Body of pancreas (tissue), 4 donors: ENCODE results near the gene PEMT. TPM values are rescaled to one million over a fixed set of nuclear protein-coding genes. Genes with fewer than 3 reads are reported as not detected.

Experiments used
- ATAC-seq: fragments of 150-250 bp; one replicate; pipeline ENCODE4 v1.9.1; 2016
- DNase-seq, 4 donors: peaks; one replicate each; pipeline ENCODE4 v3.0.0-alpha.2; 2019
- H3K27ac ChIP-seq, 4 donors: fragments of 200-600 bp; sonication (generic); 1 replicate in 3 of 4; 2 replicates in 1 of 4; pipeline versions ENCODE4 v1.5.1 to v1.6.1; 2016 to 2019; ENCODE audit warnings: mild to moderate bottlenecking in 1 of 4, mixed read lengths in 1 of 4, moderate library complexity in 1 of 4
- H3K27me3 ChIP-seq, 2 donors: fragments of 200-600 bp; sonication (generic); one replicate each; pipeline ENCODE4 v1.6.0; 2016; ENCODE audit warnings: mild to moderate bottlenecking in 1 of 2
- H3K36me3 ChIP-seq, 2 donors: fragments of 200-600 bp; sonication (generic); replicated peaks in 1 of 2; 2 replicates each; pipeline ENCODE4 v1.5.1; 2016; ENCODE audit warnings: low read depth in 2 of 2; ENCODE audit not compliant: insufficient read depth in 1 of 2
- H3K4me1 ChIP-seq: fragments of 200-600 bp; sonication (generic); one replicate; pipeline ENCODE4 v1.6.0; 2016
- H3K4me3 ChIP-seq, 2 donors: fragments of 200-600 bp; sonication (generic); 1 replicate in 1 of 2; 2 replicates in 1 of 2; pipeline ENCODE4 v1.5.1; 2016 to 2019
- H3K9me3 ChIP-seq, 3 donors: fragments of 200-600 bp; sonication (generic); 1 replicate in 2 of 3; 2 replicates in 1 of 3; pipeline ENCODE4 v1.5.1; 2016
- POLR2A ChIP-seq, 3 donors: fragments of 450-650 bp; IDR thresholded peaks; one replicate each; pipeline ENCODE4 v1.6.1; 2016; ENCODE audit warnings: antibody characterized with exemption in 3 of 3, mild to moderate bottlenecking in 2 of 3
- WGBS, 2 donors: methylation state at CpG; one replicate each; pipeline ENCODE4 v1.1.5; 2017; 5-methylcytosine and 5-hydroxymethylcytosine counted together
- intact Hi-C: fragments of 100-400 bp; cut with DNase I; formaldehyde crosslinking; loops from one replicate; pipeline ENCODE4 v1.15.1; 2023
- total RNA-seq, 2 donors: library from RNA; depleted of rRNA; stranded (reverse); fragments of >200 nt; gene quantifications; one replicate each; pipeline ENCODE4 v1.1.0, GENCODE V29; 2016
- TF ChIP-seq, protein P1 (sequence below), 7 experiments: fragments of 450-650 bp in 4 of 7; fragments of 200-600 bp in 3 of 7; sonication (generic) in 3 of 7; IDR thresholded peaks; one replicate each; pipeline ENCODE4 v1.5.1; 2016 to 2019; ENCODE audit warnings: antibody characterized with exemption in 7 of 7

The PEMT gene
- total RNA-seq, 2 donors from 2014 or later, result 23.4 to 27.8 TPM

DNA sequence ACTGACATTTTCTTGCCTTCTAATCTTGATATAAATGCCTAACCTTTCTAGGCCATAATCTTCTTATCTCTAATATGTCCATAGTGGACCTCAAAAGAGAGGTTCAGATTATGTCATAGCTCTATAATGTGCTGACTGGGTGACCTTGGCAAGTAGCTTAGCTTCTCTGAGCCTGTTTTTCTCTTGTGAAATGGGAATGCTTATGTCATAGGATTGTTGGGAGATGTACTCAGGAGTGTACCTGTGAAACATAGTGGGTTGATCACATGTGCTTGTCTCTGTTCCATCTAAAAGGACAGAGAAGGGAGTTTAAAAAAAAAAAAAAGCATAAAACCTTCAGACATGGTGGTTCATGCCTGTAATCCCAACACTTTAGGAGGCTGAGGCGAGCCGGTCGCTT is 112.3 kb downstream of the PEMT start:
- intact Hi-C loops, result no loop called here
- WGBS, 2 donors, result 96% methylated on average over 3 of the region's 3 CpGs

DNA sequence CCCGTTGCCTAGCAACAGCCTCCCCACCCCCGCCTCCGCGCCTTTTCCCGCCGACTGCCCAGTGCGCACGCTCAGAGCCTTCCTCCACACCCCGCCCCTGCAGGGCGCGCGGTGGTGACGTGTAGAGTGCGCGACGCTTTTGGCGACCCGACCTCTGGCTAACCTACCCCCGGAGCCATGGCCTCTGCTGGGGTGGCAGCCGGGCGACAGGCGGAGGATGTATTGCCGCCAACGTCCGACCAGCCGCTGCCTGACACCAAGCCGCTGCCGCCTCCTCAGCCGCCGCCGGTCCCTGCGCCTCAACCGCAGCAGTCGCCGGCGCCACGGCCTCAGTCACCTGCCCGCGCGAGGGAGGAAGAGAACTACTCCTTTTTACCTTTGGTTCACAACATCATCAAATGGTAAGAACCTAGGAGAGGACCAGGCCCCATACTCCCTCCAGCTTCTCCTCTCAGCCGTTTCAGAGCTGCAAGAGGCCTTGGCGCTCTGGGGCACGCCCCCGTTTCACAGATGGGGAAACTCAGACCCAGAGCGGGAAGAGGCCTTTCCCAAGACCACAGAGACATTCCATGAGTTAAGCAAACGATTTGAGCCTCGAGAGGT is 114.5 kb downstream of the PEMT start, which contains the start of gene MED9:
Gene MED9, plus strand, starts transcription at position 136 of the 603 bp plus-strand sequence. Its CDS starts 42 bp downstream, at position 178.
- peak; percentile 92 to 95 (median 94) for DNase-seq
- no peaks in the 10 kb centered on the region for H3K36me3 ChIP-seq
- peak within 1 kb of the TSS; percentile 52 to 91 (median 83) for H3K27ac ChIP-seq
- H3K4me1 ChIP-seq, result peaks cover 35% of the 10 kb centered on the region
- no peaks in the 10 kb centered on the region for H3K27me3 ChIP-seq
- 0% methylated on average over 14 to 47 of the region's 47 CpGs for WGBS, 2 donors
- peak; percentile 46 to 75 (median 73) for TF ChIP-seq POLR2A (IDR thresholded peaks at IDR 0.05)
- TF ChIP-seq, protein P1, sequence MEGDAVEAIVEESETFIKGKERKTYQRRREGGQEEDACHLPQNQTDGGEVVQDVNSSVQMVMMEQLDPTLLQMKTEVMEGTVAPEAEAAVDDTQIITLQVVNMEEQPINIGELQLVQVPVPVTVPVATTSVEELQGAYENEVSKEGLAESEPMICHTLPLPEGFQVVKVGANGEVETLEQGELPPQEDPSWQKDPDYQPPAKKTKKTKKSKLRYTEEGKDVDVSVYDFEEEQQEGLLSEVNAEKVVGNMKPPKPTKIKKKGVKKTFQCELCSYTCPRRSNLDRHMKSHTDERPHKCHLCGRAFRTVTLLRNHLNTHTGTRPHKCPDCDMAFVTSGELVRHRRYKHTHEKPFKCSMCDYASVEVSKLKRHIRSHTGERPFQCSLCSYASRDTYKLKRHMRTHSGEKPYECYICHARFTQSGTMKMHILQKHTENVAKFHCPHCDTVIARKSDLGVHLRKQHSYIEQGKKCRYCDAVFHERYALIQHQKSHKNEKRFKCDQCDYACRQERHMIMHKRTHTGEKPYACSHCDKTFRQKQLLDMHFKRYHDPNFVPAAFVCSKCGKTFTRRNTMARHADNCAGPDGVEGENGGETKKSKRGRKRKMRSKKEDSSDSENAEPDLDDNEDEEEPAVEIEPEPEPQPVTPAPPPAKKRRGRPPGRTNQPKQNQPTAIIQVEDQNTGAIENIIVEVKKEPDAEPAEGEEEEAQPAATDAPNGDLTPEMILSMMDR (IDR thresholded peaks at IDR 0.05), result no peak
- intact Hi-C loops, result no loop called here
- H3K9me3 ChIP-seq, result no peaks in the 10 kb centered on the region
- ATAC-seq, result peak; percentile 100
- H3K4me3 ChIP-seq, result peak within 1 kb of the TSS; percentile 92 to 93

More for the DNA sequence above, 112.3 kb downstream of the PEMT start:
- no peaks in the 10 kb centered on the region for H3K27me3 ChIP-seq
- H3K4me3 ChIP-seq, result no peak overlapping the region
- DNase-seq (no peak), ATAC-seq (no peak)
- no peak for TF ChIP-seq POLR2A (IDR thresholded peaks at IDR 0.05)
- TF ChIP-seq, protein P1 (IDR thresholded peaks at IDR 0.05), result no peak
- no peaks in the 10 kb centered on the region for H3K9me3 ChIP-seq
- H3K27ac ChIP-seq, result no peak overlapping the region
- no peaks in the 10 kb centered on the region for H3K36me3 ChIP-seq
- H3K4me1 ChIP-seq, result peaks cover 38% of the 10 kb centered on the region

DNA sequence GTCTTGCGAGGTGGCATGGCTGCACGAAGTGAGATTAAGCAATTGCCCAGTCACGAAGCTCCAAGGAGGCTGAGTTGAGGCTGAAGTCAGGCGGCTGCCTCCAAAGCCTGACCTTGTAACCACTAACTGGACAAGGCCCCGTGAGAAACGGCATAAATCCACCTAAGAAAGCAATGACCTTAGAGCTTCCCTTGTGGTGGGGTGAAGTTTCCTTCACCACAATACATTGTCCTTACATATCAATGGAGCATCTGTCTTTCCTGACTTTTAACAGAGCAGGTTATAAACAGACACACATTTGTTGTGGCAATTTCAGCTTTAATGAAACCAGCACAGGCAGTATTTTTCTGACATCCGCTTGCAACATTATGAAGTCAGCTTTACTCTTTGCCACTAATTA is 117.2 kb downstream of the PEMT start:
- H3K27ac ChIP-seq, result no peak overlapping the region
- 59 to 61% methylated on average over 7 of the region's 7 CpGs for WGBS, 2 donors
- H3K4me3 ChIP-seq, result no peak overlapping the region
- H3K9me3 ChIP-seq, result no peaks in the 10 kb centered on the region
- intact Hi-C loops, result no loop called here
- no peaks in the 10 kb centered on the region for H3K27me3 ChIP-seq
- peaks cover 26% of the 10 kb centered on the region for H3K4me1 ChIP-seq
- TF ChIP-seq, protein P1 (IDR thresholded peaks at IDR 0.05), result no peak
- TF ChIP-seq POLR2A (IDR thresholded peaks at IDR 0.05), result no peak
- ATAC-seq (no peak), DNase-seq (no peak)
- no peaks in the 10 kb centered on the region for H3K36me3 ChIP-seq

GRCh38 chr17:17472333-17472920 is 119.1 kb downstream of the PEMT start:
- H3K27ac ChIP-seq, result no peak overlapping the region
- TF ChIP-seq, protein P1 (IDR thresholded peaks at IDR 0.05), result no peak
- no peak for TF ChIP-seq POLR2A (IDR thresholded peaks at IDR 0.05)
- no peak overlapping the region for H3K4me3 ChIP-seq
- H3K4me1 ChIP-seq, result peaks cover 26% of the 10 kb centered on the region
- no peaks in the 10 kb centered on the region for H3K36me3 ChIP-seq
- ATAC-seq, result no peak
- 39 to 43% methylated on average over 8 of the region's 8 CpGs for WGBS, 2 donors
- H3K27me3 ChIP-seq, result no peaks in the 10 kb centered on the region
- DNase-seq, result no peak
- intact Hi-C loops, result no loop called here
- H3K9me3 ChIP-seq, result no peaks in the 10 kb centered on the region
